GM12878 (cell line): ENCODE results near the gene NOSTRIN. TPM values are rescaled to one million over a fixed set of nuclear protein-coding genes. Genes with fewer than 3 reads are reported as not detected.

Experiments used
- ATAC-seq: fragments of 200-7000 bp; cut with Tn5 transposase; 3 replicates; pipeline ENCODE4 v1.9.1; 2020; ENCODE audit warnings: mild to moderate bottlenecking, moderate library complexity
- BruUV-seq: library from RNA; stranded (reverse); fragments of 400-500 nt; replicated peaks from 2 replicates; lab custom pipeline; 2021; lab: Mats Ljungman, UMichigan
- CTCF ChIA-PET: fragments of 300-600 bp; sonication (Branson Sonifier 250); formaldehyde crosslinking; extraction: SDS; loops from one replicate; lab custom pipeline; 2021; ENCODE audit warnings: inconsistent platforms; lab: Yijun Ruan, JAX
- POLR2A ChIA-PET: fragments of 350-600 bp; formaldehyde crosslinking; extraction: SDS; loops from one replicate; lab custom pipeline; 2021; ENCODE audit warnings: inconsistent platforms; lab: Charles Lee
- RAD21 ChIA-PET: fragments of 300-600 bp; sonication (Branson Sonifier 250); formaldehyde crosslinking; loops from one replicate; lab custom pipeline; 2023; ENCODE audit warnings: antibody characterized with exemption; ENCODE audit not compliant: unreplicated experiment; lab: Charles Lee
- SMC1A ChIA-PET: fragments of 300-600 bp; sonication (Branson Sonifier 250); formaldehyde crosslinking; loops from one replicate; lab custom pipeline; 2023; ENCODE audit not compliant: unreplicated experiment, uncharacterized antibody; lab: Charles Lee
- DNase-seq: peaks from one replicate; pipeline ENCODE4 v3.0.0-alpha.2; 2011; ENCODE audit warnings: low read depth, low spot score
- FAIRE-seq: peaks from 3 replicates; lab custom pipeline; 2011; peaks lifted over from hg19 to GRCh38; lab: Jason Lieb, UNC
- H2AFZ ChIP-seq: 2 replicates; pipeline ENCODE4 v1.6.0; 2011; ENCODE audit warnings: low read depth, low read length, control low read depth; ENCODE audit not compliant: control insufficient read depth
- H3K27ac ChIP-seq: 2 replicates; pipeline ENCODE4 v1.5.1; 2011; ENCODE audit warnings: control low read depth; ENCODE audit not compliant: control insufficient read depth, insufficient read depth
- H3K27me3 ChIP-seq, 2 experiments: replicated peaks in 1 of 2; 2 replicates each; pipeline versions ENCODE4 v1.6.0 to v1.6.1; 2011; ENCODE audit warnings: low read length in 1 of 2; ENCODE audit not compliant: control insufficient read depth in 2 of 2, insufficient read depth in 2 of 2
- H3K36me3 ChIP-seq, 2 experiments: 2 replicates each; pipeline ENCODE4 v1.5.1; 2011; ENCODE audit warnings: low read length in 1 of 2; ENCODE audit not compliant: control insufficient read depth in 2 of 2, insufficient read depth in 2 of 2
- H3K4me1 ChIP-seq: 2 replicates; pipeline ENCODE4 v1.6.1; 2011; ENCODE audit warnings: mild to moderate bottlenecking, low read length, moderate library complexity, mixed read lengths; ENCODE audit not compliant: control insufficient read depth, insufficient read depth
- H3K4me2 ChIP-seq: 2 replicates; pipeline ENCODE4 v1.6.0; 2011; ENCODE audit warnings: control low read depth; ENCODE audit not compliant: control insufficient read depth, insufficient read depth
- H3K4me3 ChIP-seq: fragments of 200-600 bp; sonication (generic); 2 replicates; pipeline ENCODE4 v1.5.1; 2016
- H3K79me2 ChIP-seq: 2 replicates; pipeline ENCODE4 v1.6.0; 2011; ENCODE audit warnings: low read length; ENCODE audit not compliant: control insufficient read depth, insufficient read depth
- H3K9ac ChIP-seq: 2 replicates; pipeline ENCODE4 v1.8.0; 2011; ENCODE audit warnings: low read length, control low read depth, mixed read lengths; ENCODE audit not compliant: control insufficient read depth, insufficient read depth
- H3K9me3 ChIP-seq: replicated peaks from 3 replicates; pipeline ENCODE4 v1.5.1; 2011; ENCODE audit warnings: mild to moderate bottlenecking, low read length; ENCODE audit not compliant: control insufficient read depth, insufficient read depth
- H4K20me1 ChIP-seq: 2 replicates; pipeline ENCODE4 v1.6.0; 2011; ENCODE audit not compliant: control insufficient read depth, insufficient read depth
- JUND ChIP-seq: IDR thresholded peaks from 2 replicates; pipeline ENCODE4 v1.6.1; 2012; ENCODE audit warnings: low read depth, mild to moderate bottlenecking, low read length, improper control_type of control experiment, moderate library complexity
- POLR2A ChIP-seq: IDR thresholded peaks from 2 replicates; pipeline ENCODE4 v1.6.1; 2011; ENCODE audit warnings: low read depth, mild to moderate bottlenecking, low read length
- RAD51 ChIP-seq: fragments of 450-650 bp; IDR thresholded peaks from 2 replicates; pipeline ENCODE4 v1.6.1; 2016; ENCODE audit warnings: moderate library complexity, mild to moderate bottlenecking, inconsistent platforms
- RELA ChIP-seq: fragments of 450-650 bp; IDR thresholded peaks from 2 replicates; pipeline ENCODE4 v1.8.0; 2014; ENCODE audit warnings: borderline replicate concordance; ENCODE audit not compliant: partially characterized antibody
- SMC3 ChIP-seq: IDR thresholded peaks from 2 replicates; pipeline ENCODE4 v1.6.1; 2011; ENCODE audit warnings: low read length, improper control_type of control experiment, borderline replicate concordance
- SP1 ChIP-seq: IDR thresholded peaks from one replicate; pipeline ENCODE4 v1.6.1; 2011; ENCODE audit warnings: low read depth, low read length
- TAF1 ChIP-seq: IDR thresholded peaks from 2 replicates; pipeline ENCODE4 v1.6.1; 2011; ENCODE audit warnings: mild to moderate bottlenecking, low read depth, low read length, borderline replicate concordance
- TCF12 ChIP-seq: IDR thresholded peaks from 2 replicates; pipeline ENCODE4 v1.6.1; 2011; ENCODE audit warnings: low read depth, mild to moderate bottlenecking, low read length
- ZNF274 ChIP-seq: IDR thresholded peaks from one replicate; pipeline ENCODE4 v1.8.0; 2011; ENCODE audit not compliant: insufficient read length, insufficient read depth
- ZNF384 ChIP-seq: IDR thresholded peaks from 2 replicates; pipeline ENCODE4 v1.6.1; 2012; ENCODE audit warnings: low read depth, mild to moderate bottlenecking, low read length, improper control_type of control experiment, borderline replicate concordance
- WGBS: methylation state at CpG from one replicate; pipeline ENCODE4 v1.1.6; 2016; ENCODE audit warnings: low lambda C conversion rate; ENCODE audit not compliant: insufficient replicate concordance, insufficient coverage; ENCODE audit errors: missing lambda C conversion rate; 5-methylcytosine and 5-hydroxymethylcytosine counted together
- in situ Hi-C: fragments of 300-500 bp; cut with MboI; formaldehyde crosslinking; loops from 9 replicates; pipeline ENCODE4 v1.14.3; 2018; ENCODE audit warnings: mixed read lengths
- intact Hi-C: fragments of 100-400 bp; cut with micrococcal nuclease; formaldehyde crosslinking; loops from one replicate; pipeline ENCODE4 v1.14.2; 2022; ENCODE audit not compliant: unreplicated experiment
- polyA plus RNA-seq, 11 experiments: library from polyadenylated mRNA; depleted of rRNA in 4 of 11; unstranded in 6 of 11; stranded (reverse) in 5 of 11; fragments of >200 nt; fragmentation: Nextera tagmentation in 4 of 11; fragmentation: Illumina TruSeq in 1 of 11; extraction: Ambion mirVana in 4 of 11; extraction: Trizol in 1 of 11; gene quantifications; 1 replicate in 1 of 11; 2 replicates in 10 of 11; pipeline versions ENCODE4 v1.2.1 to v1.2.3, GENCODE V29; 2011 to 2016; ENCODE audit warnings: inconsistent platforms in 2 of 11, missing spikeins in 2 of 11, low read depth in 1 of 11
- total RNA-seq, 4 experiments: library from RNA; depleted of rRNA in 3 of 4; stranded (reverse); fragments of >200 nt in 3 of 4; fragmentation: Illumina TruSeq in 1 of 4; extraction: Trizol in 1 of 4; gene quantifications; 2 replicates each; pipeline versions ENCODE4 v1.2.1 to v1.2.3, GENCODE V29; 2013 to 2021
- TF ChIP-seq, protein P1 (sequence below): IDR thresholded peaks from 2 replicates; pipeline ENCODE4 v1.6.1; 2012; ENCODE audit warnings: low read depth, low read length, improper control_type of control experiment
- TF ChIP-seq, protein P2 (sequence below): fragments of 450-650 bp; IDR thresholded peaks from 2 replicates; pipeline ENCODE4 v1.6.1; 2018; ENCODE audit warnings: borderline replicate concordance, mild to moderate bottlenecking; ENCODE audit not compliant: partially characterized antibody
- TF ChIP-seq, protein P3 (sequence below): IDR thresholded peaks from 2 replicates; pipeline ENCODE4 v1.6.1; 2012; ENCODE audit warnings: improper control_type of control experiment, low read depth, low read length; ENCODE audit not compliant: insufficient replicate concordance
- TF ChIP-seq, protein P4 (sequence below): IDR thresholded peaks from 2 replicates; pipeline ENCODE4 v1.6.1; 2011; ENCODE audit warnings: borderline replicate concordance, low read depth, mild to moderate bottlenecking, moderate library complexity, low read length; ENCODE audit not compliant: insufficient read depth, poor library complexity, severe bottlenecking

The NOSTRIN gene
- total and polyA plus RNA-seq, 10 of the 15 experiments (the other 5 are each of a cell fraction or from before 2014, with no cell fraction given), result 0.13 to 0.42 (median 0.37) TPM; not detected in 5

DNA sequence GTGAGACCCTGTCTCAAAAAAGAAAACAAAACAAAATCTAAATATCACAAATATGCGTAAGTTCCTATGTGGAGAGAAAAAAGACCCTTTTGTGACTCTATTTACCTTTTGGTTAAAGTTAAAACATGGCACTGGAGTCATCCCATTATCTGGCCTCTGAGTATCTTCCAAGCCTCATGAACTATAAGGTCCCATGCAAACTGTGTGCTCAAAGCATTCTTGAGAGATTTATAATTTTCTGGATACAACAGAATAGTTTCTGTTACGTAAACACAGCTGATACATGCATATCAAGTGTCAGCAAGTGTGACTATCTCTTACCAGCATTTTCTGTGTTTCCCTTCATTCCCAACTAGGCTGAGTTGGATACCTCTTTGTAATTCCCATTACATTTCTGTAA is 8.8 kb upstream of the NOSTRIN start:
- Histone ChIP-seq H3K4me2 (no peak overlapping the region), H2AFZ (no peak overlapping the region), H3K9ac (no peak overlapping the region), H3K9me3 (no peaks in the 10 kb centered on the region; the same call in 2 of the 3 replicates), H3K36me3 (no peaks in the 10 kb centered on the region), H3K79me2 (no peaks in the 10 kb centered on the region), H4K20me1 (no peaks in the 10 kb centered on the region), H3K4me3 (no peak overlapping the region), H3K27me3 (no peaks in the 10 kb centered on the region), H3K4me1 (no peaks in the 10 kb centered on the region), H3K27ac (no peak overlapping the region)
- SMC1A ChIA-PET, result no interaction called here
- FAIRE-seq (no peak), ATAC-seq (no peak), DNase-seq (no peak)
- WGBS, result 0% methylated on average over 2 of the region's 2 CpGs
- CTCF ChIA-PET, result no interaction called here
- POLR2A ChIA-PET, result no interaction called here
- BruUV-seq, result no TSS peak
- intact Hi-C loops (no loop called here), in situ Hi-C loops (no loop called here)
- RAD21 ChIA-PET, result no interaction called here
- TF ChIP-seq SMC3 (no peak), TAF1 (no peak), RELA (no peak), RAD51 (no peak), TCF12 (no peak), ZNF384 (no peak), JUND (no peak), POLR2A (no peak), SP1 (no peak), ZNF274 (no peak)
- TF ChIP-seq, protein P1, sequence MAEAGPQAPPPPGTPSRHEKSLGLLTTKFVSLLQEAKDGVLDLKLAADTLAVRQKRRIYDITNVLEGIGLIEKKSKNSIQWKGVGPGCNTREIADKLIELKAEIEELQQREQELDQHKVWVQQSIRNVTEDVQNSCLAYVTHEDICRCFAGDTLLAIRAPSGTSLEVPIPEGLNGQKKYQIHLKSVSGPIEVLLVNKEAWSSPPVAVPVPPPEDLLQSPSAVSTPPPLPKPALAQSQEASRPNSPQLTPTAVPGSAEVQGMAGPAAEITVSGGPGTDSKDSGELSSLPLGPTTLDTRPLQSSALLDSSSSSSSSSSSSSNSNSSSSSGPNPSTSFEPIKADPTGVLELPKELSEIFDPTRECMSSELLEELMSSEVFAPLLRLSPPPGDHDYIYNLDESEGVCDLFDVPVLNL, result no peak
- TF ChIP-seq, protein P2, sequence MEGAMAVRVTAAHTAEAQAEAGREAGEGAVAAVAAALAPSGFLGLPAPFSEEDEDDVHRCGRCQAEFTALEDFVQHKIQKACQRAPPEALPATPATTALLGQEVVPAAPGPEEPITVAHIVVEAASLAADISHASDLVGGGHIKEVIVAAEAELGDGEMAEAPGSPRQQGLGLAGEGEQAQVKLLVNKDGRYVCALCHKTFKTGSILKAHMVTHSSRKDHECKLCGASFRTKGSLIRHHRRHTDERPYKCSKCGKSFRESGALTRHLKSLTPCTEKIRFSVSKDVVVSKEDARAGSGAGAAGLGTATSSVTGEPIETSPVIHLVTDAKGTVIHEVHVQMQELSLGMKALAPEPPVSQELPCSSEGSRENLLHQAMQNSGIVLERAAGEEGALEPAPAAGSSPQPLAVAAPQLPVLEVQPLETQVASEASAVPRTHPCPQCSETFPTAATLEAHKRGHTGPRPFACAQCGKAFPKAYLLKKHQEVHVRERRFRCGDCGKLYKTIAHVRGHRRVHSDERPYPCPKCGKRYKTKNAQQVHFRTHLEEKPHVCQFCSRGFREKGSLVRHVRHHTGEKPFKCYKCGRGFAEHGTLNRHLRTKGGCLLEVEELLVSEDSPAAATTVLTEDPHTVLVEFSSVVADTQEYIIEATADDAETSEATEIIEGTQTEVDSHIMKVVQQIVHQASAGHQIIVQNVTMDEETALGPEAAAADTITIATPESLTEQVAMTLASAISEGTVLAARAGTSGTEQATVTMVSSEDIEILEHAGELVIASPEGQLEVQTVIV, result no peak
- TF ChIP-seq, protein P3, sequence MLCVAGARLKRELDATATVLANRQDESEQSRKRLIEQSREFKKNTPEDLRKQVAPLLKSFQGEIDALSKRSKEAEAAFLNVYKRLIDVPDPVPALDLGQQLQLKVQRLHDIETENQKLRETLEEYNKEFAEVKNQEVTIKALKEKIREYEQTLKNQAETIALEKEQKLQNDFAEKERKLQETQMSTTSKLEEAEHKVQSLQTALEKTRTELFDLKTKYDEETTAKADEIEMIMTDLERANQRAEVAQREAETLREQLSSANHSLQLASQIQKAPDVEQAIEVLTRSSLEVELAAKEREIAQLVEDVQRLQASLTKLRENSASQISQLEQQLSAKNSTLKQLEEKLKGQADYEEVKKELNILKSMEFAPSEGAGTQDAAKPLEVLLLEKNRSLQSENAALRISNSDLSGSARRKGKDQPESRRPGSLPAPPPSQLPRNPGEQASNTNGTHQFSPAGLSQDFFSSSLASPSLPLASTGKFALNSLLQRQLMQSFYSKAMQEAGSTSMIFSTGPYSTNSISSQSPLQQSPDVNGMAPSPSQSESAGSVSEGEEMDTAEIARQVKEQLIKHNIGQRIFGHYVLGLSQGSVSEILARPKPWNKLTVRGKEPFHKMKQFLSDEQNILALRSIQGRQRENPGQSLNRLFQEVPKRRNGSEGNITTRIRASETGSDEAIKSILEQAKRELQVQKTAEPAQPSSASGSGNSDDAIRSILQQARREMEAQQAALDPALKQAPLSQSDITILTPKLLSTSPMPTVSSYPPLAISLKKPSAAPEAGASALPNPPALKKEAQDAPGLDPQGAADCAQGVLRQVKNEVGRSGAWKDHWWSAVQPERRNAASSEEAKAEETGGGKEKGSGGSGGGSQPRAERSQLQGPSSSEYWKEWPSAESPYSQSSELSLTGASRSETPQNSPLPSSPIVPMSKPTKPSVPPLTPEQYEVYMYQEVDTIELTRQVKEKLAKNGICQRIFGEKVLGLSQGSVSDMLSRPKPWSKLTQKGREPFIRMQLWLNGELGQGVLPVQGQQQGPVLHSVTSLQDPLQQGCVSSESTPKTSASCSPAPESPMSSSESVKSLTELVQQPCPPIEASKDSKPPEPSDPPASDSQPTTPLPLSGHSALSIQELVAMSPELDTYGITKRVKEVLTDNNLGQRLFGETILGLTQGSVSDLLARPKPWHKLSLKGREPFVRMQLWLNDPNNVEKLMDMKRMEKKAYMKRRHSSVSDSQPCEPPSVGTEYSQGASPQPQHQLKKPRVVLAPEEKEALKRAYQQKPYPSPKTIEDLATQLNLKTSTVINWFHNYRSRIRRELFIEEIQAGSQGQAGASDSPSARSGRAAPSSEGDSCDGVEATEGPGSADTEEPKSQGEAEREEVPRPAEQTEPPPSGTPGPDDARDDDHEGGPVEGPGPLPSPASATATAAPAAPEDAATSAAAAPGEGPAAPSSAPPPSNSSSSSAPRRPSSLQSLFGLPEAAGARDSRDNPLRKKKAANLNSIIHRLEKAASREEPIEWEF, result no peak
- TF ChIP-seq, protein P4, sequence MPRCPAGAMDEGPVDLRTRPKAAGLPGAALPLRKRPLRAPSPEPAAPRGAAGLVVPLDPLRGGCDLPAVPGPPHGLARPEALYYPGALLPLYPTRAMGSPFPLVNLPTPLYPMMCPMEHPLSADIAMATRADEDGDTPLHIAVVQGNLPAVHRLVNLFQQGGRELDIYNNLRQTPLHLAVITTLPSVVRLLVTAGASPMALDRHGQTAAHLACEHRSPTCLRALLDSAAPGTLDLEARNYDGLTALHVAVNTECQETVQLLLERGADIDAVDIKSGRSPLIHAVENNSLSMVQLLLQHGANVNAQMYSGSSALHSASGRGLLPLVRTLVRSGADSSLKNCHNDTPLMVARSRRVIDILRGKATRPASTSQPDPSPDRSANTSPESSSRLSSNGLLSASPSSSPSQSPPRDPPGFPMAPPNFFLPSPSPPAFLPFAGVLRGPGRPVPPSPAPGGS, result no peak
